Stimulated activated naive B cell treated with anti-CD40 and anti-IgM and Interleukin-4, amounts not matched to agents 10 μg/mL and 1 μg/mL and 100 μg/mL, for 72 hours (primary cell): ENCODE results near the gene STARD5.

ENCODE experiments used
- ATAC-seq, 2 donors: fragments of 150-1000 bp; cut with Tn5 transposase; replicated peaks; 2 replicates each; pipeline ENCODE4 v1.10.0; 2021; ENCODE audit warnings: moderate library complexity in 1 of 2
- DNase-seq: peaks from one replicate; pipeline ENCODE4 v3.0.0; 2021
- H3K27ac Mint-ChIP-seq: one replicate; pipeline ENCODE4 v1.8.0; 2022; ENCODE audit warnings: mild to moderate bottlenecking, mixed read lengths
- H3K27me3 Mint-ChIP-seq, 2 donors: one replicate each; pipeline ENCODE4 v1.8.0; 2022; ENCODE audit warnings: mixed read lengths in 2 of 2
- H3K36me3 Mint-ChIP-seq, 2 donors: one replicate each; pipeline ENCODE4 v1.8.0; 2022; ENCODE audit warnings: mixed read lengths in 2 of 2, mild to moderate bottlenecking in 1 of 2
- H3K4me1 Mint-ChIP-seq, 2 donors: one replicate each; pipeline ENCODE4 v1.8.0; 2022; ENCODE audit warnings: mixed read lengths in 2 of 2, mild to moderate bottlenecking in 1 of 2
- H3K4me3 Mint-ChIP-seq, 2 donors: one replicate each; pipeline ENCODE4 v1.8.0; 2022; ENCODE audit warnings: mild to moderate bottlenecking in 2 of 2, mixed read lengths in 2 of 2, moderate library complexity in 1 of 2
- H3K9me3 Mint-ChIP-seq, 2 donors: one replicate each; pipeline ENCODE4 v1.8.0; 2022; ENCODE audit warnings: mixed read lengths in 2 of 2, mild to moderate bottlenecking in 1 of 2

The STARD5 gene

DNA sequence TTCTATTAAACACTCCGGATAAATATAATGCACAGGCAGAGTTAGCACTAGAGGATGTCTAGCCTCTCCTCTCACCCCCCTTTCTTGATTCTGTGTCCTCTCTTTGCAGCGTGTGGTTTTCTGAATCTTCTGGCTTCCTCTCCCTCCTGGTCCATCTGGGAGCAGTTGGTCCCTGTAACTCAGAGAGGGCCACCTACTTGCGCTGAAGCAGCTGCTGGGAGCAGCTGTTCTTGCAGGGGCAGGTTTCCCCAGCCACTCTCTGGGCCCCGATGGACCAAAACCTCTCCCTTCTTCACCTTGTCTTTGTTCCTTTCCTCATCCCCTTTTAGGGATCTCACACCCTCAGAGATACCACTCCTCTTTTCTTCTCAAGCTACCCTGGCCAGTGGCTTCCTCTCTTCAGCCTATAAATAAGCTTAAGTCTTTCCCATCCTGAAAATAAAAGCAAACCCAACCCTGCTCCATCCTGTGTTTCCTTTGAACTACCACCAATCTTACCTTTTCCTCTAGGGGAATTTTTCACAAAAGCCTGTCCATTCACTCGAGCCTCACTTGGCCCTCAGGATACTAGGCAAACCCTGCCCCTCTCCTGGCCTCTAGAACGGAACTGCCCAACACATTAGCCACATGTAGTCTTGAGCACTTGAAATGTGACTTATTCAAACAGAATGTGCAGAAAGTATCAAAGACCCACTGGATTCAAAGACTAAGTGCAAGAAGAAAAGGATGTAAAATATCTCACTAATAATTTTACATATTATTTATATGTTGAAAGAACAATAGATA is 59.7 kb downstream of the STARD5 start:
- H3K27ac Mint-ChIP-seq, result no peak overlapping the region
- no peak for ATAC-seq
- peaks cover 0 to 17% of the 10 kb centered on the region in 2 donors for H3K36me3 Mint-ChIP-seq
- no peak overlapping the region for H3K4me3 Mint-ChIP-seq
- no peak for DNase-seq
- H3K27me3 Mint-ChIP-seq, result no peaks in the 10 kb centered on the region
- peaks cover 19 to 27% of the 10 kb centered on the region in 2 donors for H3K4me1 Mint-ChIP-seq
- no peaks in the 10 kb centered on the region for H3K9me3 Mint-ChIP-seq

DNA sequence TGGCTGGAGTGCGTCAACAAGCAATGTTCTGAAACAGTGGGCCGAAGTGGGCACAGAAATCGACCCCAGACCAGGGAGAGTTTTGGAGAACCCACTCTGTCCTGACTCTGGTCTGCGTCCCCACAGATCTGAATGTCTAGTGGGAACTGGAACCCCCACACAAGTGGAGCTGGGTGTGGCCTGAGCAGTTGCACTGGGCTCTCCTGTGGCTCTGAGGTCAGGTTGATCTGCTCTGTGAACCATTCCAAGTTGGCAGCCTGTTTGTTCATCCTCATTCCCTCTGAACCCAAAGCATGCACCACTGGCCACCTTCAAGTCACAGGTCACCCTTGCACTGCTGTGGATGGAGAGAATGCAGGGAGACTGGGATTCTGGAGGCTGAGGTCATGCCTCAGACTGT is 60.5 kb downstream of the STARD5 start:
- peaks cover 0 to 2% of the 10 kb centered on the region in 2 donors for H3K27me3 Mint-ChIP-seq

GRCh38 chr15:81261172-81261811 is 62.6 kb downstream of the STARD5 start:
- ATAC-seq (no peak), DNase-seq (no peak)
- no peaks in the 10 kb centered on the region for H3K9me3 Mint-ChIP-seq
- peaks cover 0 to 12% of the 10 kb centered on the region in 2 donors for H3K36me3 Mint-ChIP-seq
- H3K27ac Mint-ChIP-seq, result no peak overlapping the region
- H3K4me1 Mint-ChIP-seq, result peaks cover 11 to 23% of the 10 kb centered on the region in 2 donors
- no peak overlapping the region for H3K4me3 Mint-ChIP-seq
- H3K27me3 Mint-ChIP-seq, result peaks cover 10 to 16% of the 10 kb centered on the region in 2 donors

More for the DNA sequence above, 60.5 kb downstream of the STARD5 start:
- Mint-ChIP-seq H3K36me3 (peaks cover 0 to 17% of the 10 kb centered on the region in 2 donors), H3K4me3 (no peak overlapping the region), H3K4me1 (peaks cover 15 to 23% of the 10 kb centered on the region in 2 donors), H3K27ac (no peak overlapping the region), H3K9me3 (no peaks in the 10 kb centered on the region)
- DNase-seq (no peak), ATAC-seq (no peak)

DNA sequence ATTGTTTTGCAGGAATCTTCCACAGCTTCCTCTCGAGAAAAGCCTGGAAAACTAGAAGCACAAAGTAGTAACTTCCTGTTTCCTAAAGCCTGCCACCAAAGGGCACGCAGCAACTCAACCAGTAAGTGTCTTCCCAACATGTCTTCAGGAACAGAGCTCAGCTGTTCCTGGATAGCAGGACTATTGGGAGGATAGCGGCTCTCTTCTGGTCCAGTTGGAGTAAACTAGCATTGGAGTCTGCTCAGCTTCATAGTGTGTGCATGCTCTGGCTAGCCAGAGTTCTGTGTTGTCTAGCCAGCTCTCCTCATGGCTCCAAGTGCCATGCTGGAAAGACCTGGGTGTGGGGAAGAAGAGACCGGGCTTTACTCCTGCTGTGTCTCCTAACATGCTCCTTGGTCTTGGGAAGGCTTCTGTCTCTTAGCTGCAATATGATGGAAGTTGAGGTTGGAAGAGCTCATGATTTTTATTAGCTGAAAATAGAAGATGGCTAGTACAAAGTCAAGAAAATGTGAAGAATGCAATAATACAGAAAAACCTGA is 64.1 kb downstream of the STARD5 start:
- Mint-ChIP-seq H3K4me1 (peaks cover 4 to 8% of the 10 kb centered on the region in 2 donors), H3K27me3 (peaks cover 10 to 16% of the 10 kb centered on the region in 2 donors), H3K36me3 (peaks cover 0 to 12% of the 10 kb centered on the region in 2 donors), H3K27ac (no peak overlapping the region), H3K4me3 (no peak overlapping the region), H3K9me3 (no peaks in the 10 kb centered on the region)
- no peak for DNase-seq
- ATAC-seq, result no peak
